H1 (cell line): ENCODE results near the gene ZNF618. TPM values are rescaled to one million over a fixed set of nuclear protein-coding genes. Genes with fewer than 3 reads are reported as not detected.

Experiments
- CTCF ChIA-PET: fragments of 300-600 bp; sonication (Branson Sonifier 250); formaldehyde crosslinking; loops from one replicate; lab custom pipeline; 2021; ENCODE audit not compliant: partially characterized antibody; lab: Charles Lee
- POLR2A ChIA-PET: fragments of 300-600 bp; sonication (Branson Sonifier 250); formaldehyde crosslinking; loops from one replicate; lab custom pipeline; 2021; ENCODE audit warnings: inconsistent platforms; ENCODE audit not compliant: partially characterized antibody; lab: Charles Lee
- DNase-seq, 2 experiments: peaks; one replicate each; pipeline versions ENCODE4 v3.0.0 to v3.0.0-alpha.2; 2010 to 2022; ENCODE audit warnings: low spot score in 2 of 2, low read depth in 1 of 2, mixed read lengths in 1 of 2
- FAIRE-seq: peaks from 2 replicates; lab custom pipeline; 2011; peaks lifted over from hg19 to GRCh38; lab: Jason Lieb, UNC
- H2AFZ ChIP-seq: 2 replicates; pipeline ENCODE4 v1.8.1; 2012; ENCODE audit warnings: low read length, inconsistent platforms
- H2AK5ac ChIP-seq: 2 replicates; pipeline ENCODE4 v1.6.1; 2013; ENCODE audit warnings: low read depth, low read length
- H2BK120ac ChIP-seq: replicated peaks from 2 replicates; pipeline ENCODE3; 2013; ENCODE audit warnings: low read depth, low read length, inconsistent platforms
- H2BK12ac ChIP-seq: 2 replicates; pipeline ENCODE4 v1.6.1; 2013; ENCODE audit warnings: low read depth, low read length
- H2BK15ac ChIP-seq: 2 replicates; pipeline ENCODE4 v1.6.1; 2013; ENCODE audit warnings: low read length
- H2BK20ac ChIP-seq: 2 replicates; pipeline ENCODE4 v1.6.1; 2013; ENCODE audit warnings: low read length
- H2BK5ac ChIP-seq: 2 replicates; pipeline ENCODE4 v1.6.1; 2013; ENCODE audit warnings: low read depth, low read length
- H3K14ac ChIP-seq: 2 replicates; pipeline ENCODE4 v1.6.1; 2013; ENCODE audit warnings: inconsistent platforms; ENCODE audit not compliant: insufficient read length
- H3K18ac ChIP-seq: 2 replicates; pipeline ENCODE4 v1.6.1; 2013; ENCODE audit warnings: low read length; ENCODE audit errors: extremely low read depth
- H3K23ac ChIP-seq: 2 replicates; pipeline ENCODE4 v1.6.1; 2013; ENCODE audit warnings: inconsistent platforms; ENCODE audit not compliant: insufficient read length
- H3K23me2 ChIP-seq: 2 replicates; pipeline ENCODE4 v1.6.1; 2013; ENCODE audit warnings: low read depth, low read length
- H3K27ac ChIP-seq: 2 replicates; pipeline ENCODE4 v1.6.1; 2011; ENCODE audit warnings: low read depth, low read length, inconsistent platforms
- H3K27me3 ChIP-seq, 4 experiments: replicated peaks in 1 of 4; 1 replicate in 1 of 4; 2 replicates in 3 of 4; pipeline versions ENCODE4 v1.6.1 to v1.8.1; 2011 to 2013; ENCODE audit warnings: low read length in 3 of 4, mild to moderate bottlenecking in 3 of 4, inconsistent platforms in 2 of 4, mixed read lengths in 2 of 4, moderate library complexity in 1 of 4; ENCODE audit not compliant: control insufficient read depth in 3 of 4, insufficient read depth in 3 of 4; ENCODE audit errors: extremely low read depth in 1 of 4
- H3K36me3 ChIP-seq, 4 experiments: 2 replicates each; pipeline versions ENCODE4 v1.6.1 to v1.8.1; 2011 to 2013; ENCODE audit warnings: mild to moderate bottlenecking in 4 of 4, low read length in 3 of 4, moderate library complexity in 2 of 4, control low read depth in 1 of 4, inconsistent platforms in 1 of 4; ENCODE audit not compliant: insufficient read depth in 4 of 4, control insufficient read depth in 2 of 4
- H3K4ac ChIP-seq: replicated peaks from 2 replicates; pipeline ENCODE3; 2013; ENCODE audit warnings: low read length, low read depth, mixed read lengths, inconsistent platforms; ENCODE audit not compliant: insufficient read length
- H3K4me1 ChIP-seq, 4 experiments: replicated peaks in 1 of 4; 1 replicate in 1 of 4; 2 replicates in 3 of 4; pipeline versions ENCODE4 v1.6.1 to v1.8.1; 2011 to 2013; ENCODE audit warnings: low read length in 3 of 4, inconsistent platforms in 2 of 4, mixed read lengths in 1 of 4; ENCODE audit not compliant: insufficient read depth in 4 of 4, control insufficient read depth in 3 of 4
- H3K4me2 ChIP-seq, 2 experiments: 2 replicates each; pipeline versions ENCODE4 v1.6.1 to v1.8.1; 2011 to 2013; ENCODE audit warnings: low read depth in 2 of 2, low read length in 2 of 2, control low read depth in 1 of 2, inconsistent platforms in 1 of 2, mild to moderate bottlenecking in 1 of 2; ENCODE audit not compliant: insufficient read depth in 1 of 2
- H3K4me3 ChIP-seq, 4 experiments: fragments of 200-600, 300-600 bp in 1 of 4; sonication (generic), shearing (Covaris generic), sonication (Bioruptor Twin) in 1 of 4; 2 replicates each; pipeline versions ENCODE4 v1.5.1 to v1.8.1; 2011 to 2016; ENCODE audit warnings: low read length in 4 of 4, low read depth in 3 of 4, control low read depth in 2 of 4, inconsistent platforms in 2 of 4, mild to moderate bottlenecking in 2 of 4, mixed read lengths in 1 of 4, moderate library complexity in 1 of 4; ENCODE audit not compliant: insufficient read depth in 2 of 4; ENCODE audit errors: extremely low read depth in 1 of 4
- H3K56ac ChIP-seq: replicated peaks from 2 replicates; pipeline ENCODE3; 2013; ENCODE audit warnings: low read depth, mild to moderate bottlenecking, mixed read lengths, low read length, inconsistent platforms; ENCODE audit not compliant: insufficient read length
- H3K79me1 ChIP-seq: 2 replicates; pipeline ENCODE4 v1.6.1; 2013; ENCODE audit warnings: low read depth, low read length, control low read depth
- H3K79me2 ChIP-seq, 2 experiments: 2 replicates each; pipeline versions ENCODE4 v1.6.1 to v1.8.1; 2012 to 2013; ENCODE audit warnings: low read length in 2 of 2, mild to moderate bottlenecking in 2 of 2, inconsistent platforms in 1 of 2; ENCODE audit not compliant: insufficient read depth in 2 of 2, control insufficient read depth in 1 of 2
- H3K9ac ChIP-seq, 4 experiments: replicated peaks in 1 of 4; 1 replicate in 1 of 4; 2 replicates in 3 of 4; pipeline versions ENCODE4 v1.6.1 to v1.8.1; 2011 to 2013; ENCODE audit warnings: low read depth in 3 of 4, low read length in 3 of 4, control low read depth in 2 of 4, mild to moderate bottlenecking in 2 of 4, moderate library complexity in 2 of 4, inconsistent platforms in 1 of 4; ENCODE audit errors: extremely low read depth in 1 of 4
- H3K9me3 ChIP-seq, 2 experiments: 2 replicates each; pipeline versions ENCODE4 v1.6.1 to v1.8.1; 2012 to 2013; ENCODE audit warnings: mild to moderate bottlenecking in 2 of 2, moderate library complexity in 2 of 2, control low read depth in 1 of 2, inconsistent platforms in 1 of 2, low read depth in 1 of 2, low read length in 1 of 2, mixed read lengths in 1 of 2; ENCODE audit not compliant: insufficient read depth in 2 of 2
- H4K20me1 ChIP-seq, 2 experiments: replicated peaks in 1 of 2; 2 replicates each; pipeline versions ENCODE3 to v1.8.1; 2011 to 2013; ENCODE audit warnings: inconsistent platforms in 2 of 2, low read length in 2 of 2, mild to moderate bottlenecking in 1 of 2; ENCODE audit not compliant: insufficient read depth in 2 of 2, control insufficient read depth in 1 of 2
- H4K5ac ChIP-seq: 2 replicates; pipeline ENCODE4 v1.6.1; 2013; ENCODE audit warnings: low read length, low read depth, mixed read lengths, inconsistent platforms; ENCODE audit not compliant: insufficient read length
- H4K8ac ChIP-seq: 2 replicates; pipeline ENCODE4 v1.8.0; 2013; ENCODE audit warnings: mild to moderate bottlenecking, moderate library complexity, low read length, inconsistent platforms; ENCODE audit not compliant: insufficient read depth; ENCODE audit errors: extremely low read depth
- H4K91ac ChIP-seq: replicated peaks from 2 replicates; pipeline ENCODE3; 2013; ENCODE audit warnings: low read length, mixed read lengths, inconsistent platforms; ENCODE audit not compliant: insufficient read length
- CREB1 ChIP-seq: IDR thresholded peaks from 2 replicates; pipeline ENCODE4 v1.6.1; 2012; ENCODE audit warnings: inconsistent platforms
- HDAC2 ChIP-seq, 2 experiments: fragments of 300-600 bp in 1 of 2; sonication (generic) in 1 of 2; IDR thresholded peaks; 2 replicates each; pipeline ENCODE4 v1.6.1; 2011 to 2012; ENCODE audit warnings: low read depth in 2 of 2, low read length in 2 of 2, mild to moderate bottlenecking in 2 of 2, moderate library complexity in 2 of 2, borderline replicate concordance in 1 of 2, inconsistent platforms in 1 of 2
- WGBS, 2 experiments: shearing (Covaris generic) in 1 of 2; methylation state at CpG; one replicate each; pipeline versions ENCODE4 v1.1.6 to v1.1.7; 2013 to 2015; ENCODE audit warnings: low lambda C conversion rate in 2 of 2, mixed read lengths in 2 of 2, inconsistent platforms in 1 of 2, low coverage in 1 of 2, missing lambda C conversion rate in 1 of 2; ENCODE audit not compliant: insufficient replicate concordance in 2 of 2, insufficient coverage in 1 of 2, insufficient read length in 1 of 2; ENCODE audit errors: extremely low coverage in 1 of 2, missing lambda C conversion rate in 1 of 2; 5-methylcytosine and 5-hydroxymethylcytosine counted together
- polyA plus RNA-seq, 7 experiments: library from polyadenylated mRNA; depleted of rRNA in 3 of 7; stranded (reverse) in 5 of 7; unstranded in 2 of 7; fragments of >200 nt in 5 of 7; fragments of 200-250 nt in 2 of 7; gene quantifications; 1 replicate in 5 of 7; 2 replicates in 1 of 7; 4 replicates in 1 of 7; pipeline versions ENCODE4 v1.2.1 to v1.2.3, GENCODE V29; 2011 to 2013; ENCODE audit warnings: missing spikeins in 2 of 7, mixed read lengths in 2 of 7
- total RNA-seq: library from RNA; stranded (reverse); fragmentation: NEBNext Ultra II Directional; extraction: Animal tissue kit (Norgen Biotek cat#: 25700); gene quantifications from 2 replicates; pipeline ENCODE4 v1.2.1, GENCODE V29; 2021

Gene ZNF618
- total and polyA plus RNA-seq, 2 of the 8 experiments (the other 6 are each of a cell fraction or from before 2014, with no cell fraction given): 9.6 to 28.5 TPM

- Histone ChIP-seq H2AK5ac (no peak overlapping the region), H3K4me2 (no peak overlapping the region), H3K14ac (no peak overlapping the region), H4K20me1 (peaks cover 0 to 4% of the 10 kb centered on the region in 2 experiments), H4K5ac (no peak overlapping the region), H2AFZ (no peak overlapping the region), H3K79me2 (peaks cover 0 to 90% of the 10 kb centered on the region in 2 experiments; a peak in 2 of 4 replicates), H2BK5ac (no peak overlapping the region), H3K36me3 (no peaks in the 10 kb centered on the region), H3K4me3 (no peak overlapping the region), H3K27me3 (no peaks in the 10 kb centered on the region), H3K4ac (no peak overlapping the region), H2BK15ac (no peak overlapping the region), H3K4me1 (peaks cover 6 to 17% (median 14%) of the 10 kb centered on the region in 4 experiments; a peak in 6 of 7 replicates), H3K23ac (no peak overlapping the region), H4K91ac (no peak overlapping the region), H2BK20ac (no peak overlapping the region), H3K9ac (no peak overlapping the region), H3K23me2 (no peaks in the 10 kb centered on the region), H3K18ac (no peak overlapping the region), H3K27ac (no peak overlapping the region), H4K8ac (no peak overlapping the region), H3K9me3 (no peaks in the 10 kb centered on the region), H3K79me1 (peaks cover 6% of the 10 kb centered on the region; the same call in 1 of the 2 replicates), H3K56ac (no peak overlapping the region), H2BK120ac (no peak overlapping the region), H2BK12ac (no peak overlapping the region)
- CTCF ChIA-PET: interaction anchor here (0.7 to 4.1 kb wide), 8 partner anchors 9 to 165 kb away, joined by 3 to 13 read pairs (median 3); no protein-coding TSS in a partner anchor
- POLR2A ChIA-PET: interaction anchor here (1.0 to 1.5 kb wide), 2 partner anchors 9 to 51 kb away, joined by 3 to 5 read pairs; no protein-coding TSS in a partner anchor
- 84% methylated on average over 7 of the region's 7 CpGs; no CpG with 5 or more reads in 1 of the 2 experiments for WGBS, 2 experiments
- FAIRE-seq: no peak
- DNase-seq: no peak
- TF ChIP-seq HDAC2 (IDR thresholded peaks at IDR 0.05; ENCODE audit: borderline replicate concordance in 1 of 2, low read depth in 2 of 2, low read length in 2 of 2): no peak
- TF ChIP-seq CREB1: no peak
These were observed 6.1 kb downstream of the ZNF618 start for GRCh38 chr9:113882181-113882580.
